BLaER1 treated with 17β-estradiol and CSF1 and Interleukin-3, amounts not matched to agents 10 nM and 100 nM (cell line): Measurements from ENCODE around the gene IL20RA.

Experiments
- H3K27ac ChIP-seq, 11 experiments: shearing (Covaris generic); formaldehyde crosslinking; 2 replicates each; pipeline ENCODE4 v1.8.1; 2022
- H3K27me3 ChIP-seq, 11 experiments: shearing (Covaris generic); formaldehyde crosslinking; 2 replicates each; pipeline ENCODE4 v1.8.1; 2022
- H3K36me3 ChIP-seq, 11 experiments: shearing (Covaris generic); formaldehyde crosslinking; 2 replicates each; pipeline ENCODE4 v1.8.1; 2022
- H3K4me1 ChIP-seq, 10 experiments: shearing (Covaris generic); formaldehyde crosslinking; 2 replicates each; pipeline ENCODE4 v1.8.1; 2022
- H3K4me2 ChIP-seq, 11 experiments: shearing (Covaris generic); formaldehyde crosslinking; 2 replicates each; pipeline ENCODE4 v1.8.1; 2022
- H3K4me3 ChIP-seq, 10 experiments: shearing (Covaris generic); formaldehyde crosslinking; 2 replicates each; pipeline ENCODE4 v1.8.1; 2022
- H3K9ac ChIP-seq, 11 experiments: shearing (Covaris generic); formaldehyde crosslinking; 2 replicates each; pipeline ENCODE4 v1.8.1; 2022
- H3K9me3 ChIP-seq, 11 experiments: shearing (Covaris generic); formaldehyde crosslinking; replicated peaks in 1 of 11; 2 replicates each; pipeline ENCODE4 v1.8.1; 2022
- H4K20me1 ChIP-seq, 11 experiments: shearing (Covaris generic); formaldehyde crosslinking; 2 replicates each; pipeline ENCODE4 v1.8.1; 2022
- Cebpa-rat ChIP-seq, 11 experiments: shearing (Covaris generic); IDR thresholded peaks; 2 replicates each; pipeline ENCODE4 v1.8.1; 2022

Gene IL20RA

DNA sequence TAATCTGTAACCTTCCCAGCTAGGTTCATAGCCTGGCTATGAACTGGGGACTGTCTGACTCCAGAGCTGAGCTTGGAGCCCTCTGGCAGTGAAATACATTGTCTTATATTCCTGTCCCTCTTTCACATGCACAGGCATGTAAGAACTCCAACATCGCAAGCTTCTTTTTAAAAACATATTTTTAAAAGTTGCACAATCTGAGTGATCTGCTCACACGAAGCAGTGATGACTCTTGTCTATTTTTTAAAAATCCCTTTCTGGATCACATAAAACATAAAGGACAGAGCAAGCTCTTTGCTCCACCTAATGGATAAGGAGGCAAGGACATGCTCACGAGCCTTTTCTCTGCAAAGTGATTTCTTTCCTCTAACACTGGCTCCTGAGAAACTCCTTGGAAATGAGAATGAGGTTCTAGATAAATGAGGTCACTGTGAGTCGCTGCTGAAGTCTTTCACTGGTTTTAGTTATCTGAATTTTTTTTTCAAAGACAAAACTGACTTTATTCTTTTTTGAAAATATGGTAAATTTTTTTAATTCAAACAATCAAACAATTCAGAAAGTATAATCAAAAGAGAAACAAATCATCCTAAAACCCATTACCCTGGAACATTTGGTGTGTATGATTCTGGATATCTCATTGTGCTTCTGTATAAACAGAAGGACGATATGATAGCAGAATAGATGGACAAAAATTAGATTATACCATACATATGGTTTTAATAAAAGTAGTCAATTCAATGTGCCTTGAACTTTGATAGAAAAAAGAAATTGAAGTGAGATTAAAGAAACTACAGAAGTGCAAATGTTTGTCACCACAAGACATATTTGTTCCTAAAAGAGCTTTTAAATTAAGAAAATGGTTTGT is 30.8 kb downstream of the IL20RA start:
- no peaks in the 10 kb centered on the region for H3K4me1 ChIP-seq
- no peaks in the 10 kb centered on the region for H4K20me1 ChIP-seq
- TF ChIP-seq Cebpa-rat (IDR thresholded peaks at IDR 0.05): 0 out of 22 replicates have a peak, but pooled peaks of 2 of the 11 experiments have one; percentile 20 to 41
- H3K4me2 ChIP-seq: no peak overlapping the region
- no peaks in the 10 kb centered on the region for H3K27me3 ChIP-seq
- H3K9ac ChIP-seq: no peak overlapping the region
- no peaks in the 10 kb centered on the region for H3K9me3 ChIP-seq
- H3K4me3 ChIP-seq: no peak overlapping the region
- H3K36me3 ChIP-seq: no peaks in the 10 kb centered on the region
- no peak overlapping the region for H3K27ac ChIP-seq

DNA sequence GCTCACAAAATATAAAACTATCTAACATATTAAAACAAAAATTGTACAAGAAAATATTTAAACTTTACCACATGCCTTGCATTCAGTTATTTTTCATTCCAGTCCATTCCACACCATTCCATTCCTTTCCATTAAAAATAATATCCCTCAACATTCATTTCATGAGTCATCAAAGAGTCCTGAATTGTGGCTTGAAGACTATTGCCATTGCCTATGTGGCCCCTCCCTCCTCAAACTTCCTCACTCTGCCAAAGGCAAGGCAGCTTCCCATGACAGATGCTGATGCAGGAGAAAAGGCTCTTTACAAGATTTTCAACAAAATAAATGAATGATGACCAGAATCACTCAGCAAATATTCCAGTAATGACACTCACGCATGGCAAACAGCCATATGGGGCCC is 31.7 kb downstream of the IL20RA start:
- H3K9me3 ChIP-seq: no peaks in the 10 kb centered on the region
- H3K36me3 ChIP-seq: no peaks in the 10 kb centered on the region
- H3K4me1 ChIP-seq: no peaks in the 10 kb centered on the region
- no peaks in the 10 kb centered on the region for H4K20me1 ChIP-seq
- no peak overlapping the region for H3K4me2 ChIP-seq
- no peak overlapping the region for H3K27ac ChIP-seq
- no peak overlapping the region for H3K9ac ChIP-seq
- H3K27me3 ChIP-seq: no peaks in the 10 kb centered on the region
- TF ChIP-seq Cebpa-rat (IDR thresholded peaks at IDR 0.05): no peak
- no peak overlapping the region for H3K4me3 ChIP-seq

DNA sequence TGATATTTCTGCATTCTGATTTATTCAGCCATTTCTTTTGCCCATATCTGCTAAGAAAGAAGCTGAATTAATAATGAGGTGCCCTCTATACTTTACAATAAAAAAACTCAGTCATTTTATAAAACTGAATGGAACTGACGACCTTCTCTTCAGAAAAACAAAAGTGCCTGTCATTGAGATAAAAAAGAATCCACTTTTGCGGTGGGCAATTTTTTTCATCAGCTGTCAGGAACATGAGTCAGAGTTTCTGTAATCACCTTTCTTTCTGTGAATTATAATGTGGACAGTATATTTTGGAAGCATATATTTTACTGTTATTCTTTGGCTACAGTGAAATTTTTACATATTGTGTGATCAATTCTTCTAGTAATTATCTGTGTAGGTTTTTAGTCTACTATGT is 33.4 kb downstream of the IL20RA start:
- Histone ChIP-seq H3K9ac (no peak overlapping the region), H3K9me3 (no peaks in the 10 kb centered on the region), H3K36me3 (no peaks in the 10 kb centered on the region), H3K4me2 (no peak overlapping the region), H3K27ac (no peak overlapping the region), H3K4me3 (no peak overlapping the region), H3K27me3 (no peaks in the 10 kb centered on the region), H3K4me1 (no peaks in the 10 kb centered on the region), H4K20me1 (no peaks in the 10 kb centered on the region)
- TF ChIP-seq Cebpa-rat (IDR thresholded peaks at IDR 0.05): no peak

DNA sequence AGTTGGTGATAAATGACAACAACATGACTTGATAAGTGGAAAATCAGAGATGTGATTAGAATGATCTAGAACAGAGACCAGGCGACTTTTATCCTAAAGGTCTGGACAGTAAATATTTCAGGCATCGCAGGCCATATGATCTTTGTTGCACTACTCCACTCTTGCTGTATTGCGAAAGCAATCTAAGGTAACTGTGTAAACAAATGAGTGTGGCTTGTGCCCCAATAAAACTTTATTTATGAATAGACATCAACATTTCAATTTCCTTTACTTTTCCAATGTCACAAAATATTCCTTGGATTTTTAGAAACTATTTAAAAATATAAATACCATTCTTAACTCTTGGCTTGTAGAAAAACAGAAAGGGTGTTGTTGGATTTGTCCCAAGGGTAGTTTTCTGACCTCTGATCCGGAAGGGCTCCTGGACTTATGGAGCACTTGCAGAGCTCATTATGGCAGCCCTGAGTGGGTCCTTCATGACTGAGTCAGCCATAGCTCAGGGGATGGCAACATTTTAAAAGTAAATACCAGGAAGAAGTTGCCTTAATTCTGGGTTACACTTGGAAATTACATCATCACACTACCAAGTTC is 34.5 kb downstream of the IL20RA start:
- no peaks in the 10 kb centered on the region for H4K20me1 ChIP-seq
- no peaks in the 10 kb centered on the region for H3K27me3 ChIP-seq

DNA sequence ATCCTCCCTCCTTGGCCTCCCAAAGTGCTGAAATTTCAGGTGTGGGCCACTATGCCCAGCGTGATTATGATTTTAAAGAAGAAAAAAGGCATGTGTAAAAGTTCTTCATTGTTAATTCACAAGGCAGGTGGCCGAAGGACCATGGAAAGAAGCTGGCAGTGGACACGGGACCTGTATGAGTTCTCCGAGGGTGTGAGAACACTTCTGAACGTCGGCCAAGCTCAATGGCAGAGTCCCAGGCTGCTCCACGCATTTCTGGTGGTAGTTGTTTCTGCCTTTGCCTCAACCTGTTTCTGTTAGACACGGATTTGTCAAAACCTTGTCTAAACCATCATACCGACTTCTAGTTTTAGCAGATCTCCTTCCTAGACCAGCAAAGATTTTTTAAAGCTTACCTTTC is 36.6 kb downstream of the IL20RA start:
- no peaks in the 10 kb centered on the region for H3K4me1 ChIP-seq
- H3K4me2 ChIP-seq: no peak overlapping the region
- TF ChIP-seq Cebpa-rat (IDR thresholded peaks at IDR 0.05): no peak
- no peak overlapping the region for H3K9ac ChIP-seq
- no peaks in the 10 kb centered on the region for H3K9me3 ChIP-seq
- H4K20me1 ChIP-seq: no peaks in the 10 kb centered on the region
- H3K27ac ChIP-seq: no peak overlapping the region
- H3K36me3 ChIP-seq: no peaks in the 10 kb centered on the region
- H3K4me3 ChIP-seq: no peak overlapping the region
- H3K27me3 ChIP-seq: no peaks in the 10 kb centered on the region

More for the DNA sequence above, 34.5 kb downstream of the IL20RA start:
- Histone ChIP-seq H3K27ac (no peak overlapping the region), H3K9me3 (no peaks in the 10 kb centered on the region), H3K4me2 (no peak overlapping the region), H3K4me1 (no peaks in the 10 kb centered on the region), H3K4me3 (no peak overlapping the region), H3K36me3 (no peaks in the 10 kb centered on the region), H3K9ac (no peak overlapping the region)
- no peak for TF ChIP-seq Cebpa-rat (IDR thresholded peaks at IDR 0.05)

DNA sequence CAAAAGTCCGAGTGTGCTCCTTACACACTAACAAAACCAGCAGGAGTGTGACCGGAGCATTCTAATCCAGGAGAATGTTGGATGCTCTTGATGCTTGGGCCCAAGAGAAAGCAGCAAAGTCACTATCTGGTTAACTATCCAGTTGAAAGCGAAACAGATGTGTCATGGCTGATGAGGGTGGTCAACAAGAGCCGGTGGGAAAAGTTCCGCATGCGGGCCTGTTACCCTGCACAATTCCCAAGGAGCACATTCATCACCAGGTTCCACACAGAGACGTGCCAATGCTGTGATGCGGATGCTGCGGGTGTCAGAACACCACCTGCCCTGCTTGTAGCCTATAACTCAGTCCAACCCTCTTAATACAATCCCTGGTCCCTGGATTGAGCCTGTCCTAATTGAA is 38.7 kb downstream of the IL20RA start:
- H4K20me1 ChIP-seq: no peaks in the 10 kb centered on the region
- H3K27ac ChIP-seq: no peak overlapping the region
- no peak for TF ChIP-seq Cebpa-rat (IDR thresholded peaks at IDR 0.05)
- no peak overlapping the region for H3K4me3 ChIP-seq
- no peaks in the 10 kb centered on the region for H3K9me3 ChIP-seq
- no peaks in the 10 kb centered on the region for H3K27me3 ChIP-seq
- H3K4me1 ChIP-seq: no peaks in the 10 kb centered on the region
- no peaks in the 10 kb centered on the region for H3K36me3 ChIP-seq
- H3K4me2 ChIP-seq: no peak overlapping the region
- H3K9ac ChIP-seq: no peak overlapping the region

DNA sequence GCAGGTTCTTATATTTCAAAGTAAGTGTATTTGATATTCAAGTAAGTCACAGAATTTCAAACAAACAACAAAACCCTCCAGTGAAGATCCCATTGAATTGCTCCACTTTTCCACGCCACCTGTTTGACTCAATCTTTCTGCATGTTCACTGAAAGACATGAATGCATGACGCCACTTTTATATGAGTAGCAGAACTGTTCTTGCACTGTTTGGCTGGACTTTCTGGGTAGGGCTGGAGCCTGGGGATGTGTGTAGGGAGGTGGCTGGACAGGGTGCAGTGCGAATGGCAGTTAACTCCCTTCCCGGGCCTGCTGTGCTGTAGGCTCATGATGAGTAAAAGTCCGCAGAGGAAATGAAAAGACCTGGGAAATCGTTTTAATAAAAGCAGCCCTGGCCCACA is 39.7 kb downstream of the IL20RA start:
- Histone ChIP-seq H3K9me3 (no peaks in the 10 kb centered on the region), H3K27me3 (no peaks in the 10 kb centered on the region), H3K4me3 (no peak overlapping the region), H3K4me2 (no peak overlapping the region), H3K9ac (no peak overlapping the region), H3K36me3 (no peaks in the 10 kb centered on the region), H3K4me1 (no peaks in the 10 kb centered on the region), H3K27ac (no peak overlapping the region), H4K20me1 (no peaks in the 10 kb centered on the region)
- TF ChIP-seq Cebpa-rat (IDR thresholded peaks at IDR 0.05): no peak

DNA sequence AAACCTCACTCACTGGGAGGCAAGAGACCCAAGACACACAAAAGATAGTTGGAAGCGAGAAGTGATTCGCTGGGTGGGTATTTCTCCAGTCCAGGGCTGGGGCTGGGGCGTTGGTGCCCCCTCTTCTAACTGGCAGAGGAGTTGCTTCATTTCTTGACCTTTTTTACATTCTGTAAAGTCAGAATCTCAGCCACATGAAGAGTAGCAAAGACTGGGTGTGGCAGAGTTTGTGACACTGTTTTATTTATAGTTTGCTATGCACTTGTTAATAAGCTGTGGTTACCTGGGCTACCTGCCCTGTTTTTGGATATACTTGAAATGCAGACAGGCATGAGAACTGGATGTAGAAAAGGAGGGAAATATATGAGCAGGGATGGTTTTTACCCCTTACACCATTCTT is 42.3 kb downstream of the IL20RA start:
- no peaks in the 10 kb centered on the region for H3K4me1 ChIP-seq
- H3K27ac ChIP-seq: no peak overlapping the region
- no peak overlapping the region for H3K4me2 ChIP-seq
- no peaks in the 10 kb centered on the region for H3K27me3 ChIP-seq
- no peak overlapping the region for H3K9ac ChIP-seq
- no peaks in the 10 kb centered on the region for H3K9me3 ChIP-seq
- no peaks in the 10 kb centered on the region for H4K20me1 ChIP-seq
- no peak overlapping the region for H3K4me3 ChIP-seq
- TF ChIP-seq Cebpa-rat (IDR thresholded peaks at IDR 0.05): no peak
- H3K36me3 ChIP-seq: no peaks in the 10 kb centered on the region

DNA sequence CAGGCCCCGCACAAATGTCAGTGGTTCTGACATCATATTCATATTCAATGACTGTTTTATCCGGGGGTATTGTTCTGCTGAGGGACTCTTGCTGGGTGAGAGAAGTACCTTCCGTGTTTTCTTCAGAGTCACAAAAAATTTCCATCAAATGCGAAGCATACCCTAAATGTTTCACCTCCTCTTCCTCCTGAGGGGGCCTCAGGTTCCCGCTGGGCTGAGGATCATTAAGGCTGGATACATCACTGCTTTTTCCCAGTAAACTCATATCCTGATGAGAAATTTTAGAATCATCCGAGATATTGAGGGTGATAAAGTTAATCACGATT is 42.8 kb downstream of the IL20RA start:
- Histone ChIP-seq H4K20me1 (no peaks in the 10 kb centered on the region), H3K27me3 (no peaks in the 10 kb centered on the region), H3K4me3 (no peak overlapping the region), H3K4me2 (no peak overlapping the region), H3K9ac (no peak overlapping the region), H3K4me1 (no peaks in the 10 kb centered on the region), H3K27ac (no peak overlapping the region), H3K9me3 (no peaks in the 10 kb centered on the region), H3K36me3 (no peaks in the 10 kb centered on the region)
- TF ChIP-seq Cebpa-rat (IDR thresholded peaks at IDR 0.05): no peak

DNA sequence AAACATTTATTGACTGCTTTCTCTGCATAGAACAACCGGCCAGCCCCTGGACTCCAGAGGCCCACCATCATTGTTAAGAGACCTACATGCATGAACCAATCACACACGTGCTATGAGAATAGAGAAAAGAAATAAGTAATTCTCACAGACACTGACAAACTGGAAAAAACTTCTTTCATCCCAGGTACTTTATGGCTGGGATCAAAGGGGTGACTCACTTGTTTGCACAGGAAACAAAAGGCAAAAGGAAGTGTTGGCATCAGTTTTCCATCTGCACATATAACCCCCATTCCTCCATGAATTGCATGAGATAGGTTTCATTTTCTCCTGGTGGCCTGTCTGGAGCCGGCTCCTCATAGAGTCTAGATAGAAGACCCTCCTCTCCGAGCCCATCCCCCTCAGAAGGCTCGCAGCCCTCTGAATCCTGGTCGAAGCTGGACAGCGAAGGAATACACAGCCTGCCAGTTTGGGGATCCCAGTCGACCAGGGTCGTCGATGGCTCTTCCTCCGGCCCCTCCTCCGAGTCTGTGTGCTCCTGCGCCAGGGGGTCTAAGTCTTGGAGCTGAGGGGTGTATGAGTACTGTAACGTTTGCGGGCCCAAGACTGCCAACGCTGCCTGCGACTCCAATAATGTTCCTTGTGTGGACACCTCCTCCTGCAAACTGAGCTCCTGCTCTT is 43.3 kb downstream of the IL20RA start:
- Histone ChIP-seq H3K9ac (no peak overlapping the region), H3K27ac (no peak overlapping the region), H3K4me3 (no peak overlapping the region), H3K4me1 (no peaks in the 10 kb centered on the region), H3K27me3 (no peaks in the 10 kb centered on the region), H3K9me3 (no peaks in the 10 kb centered on the region), H4K20me1 (no peaks in the 10 kb centered on the region), H3K36me3 (no peaks in the 10 kb centered on the region), H3K4me2 (no peak overlapping the region)
- no peak for TF ChIP-seq Cebpa-rat (IDR thresholded peaks at IDR 0.05)
